HEK293T (cell line): ENCODE data around the gene GABRG3.

Experiments
- BHLHE40 ChIP-seq: fragments of 450-650 bp; IDR thresholded peaks from 2 replicates; pipeline ENCODE4 v1.6.1; 2016; ENCODE audit warnings: mild to moderate bottlenecking, moderate library complexity, borderline replicate concordance
- ELF4 ChIP-seq: fragments of 450-650 bp; IDR thresholded peaks from 2 replicates; pipeline ENCODE4 v1.6.1; 2017; ENCODE audit warnings: antibody characterized with exemption
- FOXM1 ChIP-seq: fragments of 450-650 bp; IDR thresholded peaks from 2 replicates; pipeline ENCODE4 v1.6.1; 2017; ENCODE audit warnings: mild to moderate bottlenecking, borderline replicate concordance
- HDGF ChIP-seq: fragments of 450-650 bp; IDR thresholded peaks from 2 replicates; pipeline ENCODE4 v1.6.1; 2017; ENCODE audit warnings: antibody characterized with exemption, borderline replicate concordance
- TF ChIP-seq, protein P1 (sequence below): fragments of 450-650 bp; IDR thresholded peaks from 2 replicates; pipeline ENCODE4 v1.6.1; 2016

GRCh38 chr15:27082526-27082925 is 111.5 kb downstream of the GABRG3 start:
- TF ChIP-seq, protein P1, sequence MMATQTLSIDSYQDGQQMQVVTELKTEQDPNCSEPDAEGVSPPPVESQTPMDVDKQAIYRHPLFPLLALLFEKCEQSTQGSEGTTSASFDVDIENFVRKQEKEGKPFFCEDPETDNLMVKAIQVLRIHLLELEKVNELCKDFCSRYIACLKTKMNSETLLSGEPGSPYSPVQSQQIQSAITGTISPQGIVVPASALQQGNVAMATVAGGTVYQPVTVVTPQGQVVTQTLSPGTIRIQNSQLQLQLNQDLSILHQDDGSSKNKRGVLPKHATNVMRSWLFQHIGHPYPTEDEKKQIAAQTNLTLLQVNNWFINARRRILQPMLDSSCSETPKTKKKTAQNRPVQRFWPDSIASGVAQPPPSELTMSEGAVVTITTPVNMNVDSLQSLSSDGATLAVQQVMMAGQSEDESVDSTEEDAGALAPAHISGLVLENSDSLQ, result no peak
- TF ChIP-seq HDGF (no peak), ELF4 (no peak), FOXM1 (no peak), BHLHE40 (no peak)
